Endometrial microvascular endothelial cells (primary cell): ENCODE results near the gene RAB17. TPM values are rescaled to one million over a fixed set of nuclear protein-coding genes. Genes with fewer than 3 reads are reported as not detected.

ENCODE experiments used
- in situ Hi-C: cut with HindIII; loops from 2 replicates; pipeline ENCODE4 v1.10.0; 2017; ENCODE audit warnings: low sequenced_read_pairs, low pct_unique_long_range_greater_than_20kb; ENCODE audit errors: inconsistent ontology term
- total RNA-seq: library from RNA; depleted of rRNA; stranded (reverse); fragments of >200 nt; gene quantifications from one replicate; pipeline ENCODE4 v1.2.3, GENCODE V29; 2015; ENCODE audit errors: inconsistent ontology term

Gene RAB17
- total RNA-seq, 1 donor from 2014 or later, result not detected

- in situ Hi-C loops, result no loop called here
Measured at GRCh38 chr2:237549216-237549615, 41.3 kb downstream of the RAB17 start.

GRCh38 chr2:237547841-237548416, 42.6 kb downstream of the RAB17 start:
- in situ Hi-C loops, result no loop called here

GRCh38 chr2:237546876-237547395, 43.6 kb downstream of the RAB17 start:
- in situ Hi-C loops, result no loop called here

- in situ Hi-C loops, result no loop called here
Measured at GRCh38 chr2:237546040-237546875, 44.3 kb downstream of the RAB17 start.

- in situ Hi-C loops, result no loop called here
Measured at GRCh38 chr2:237542001-237542704, 48.4 kb downstream of the RAB17 start.

- in situ Hi-C loops, result no loop called here
Measured at GRCh38 chr2:237541243-237541642, 49.3 kb downstream of the RAB17 start.

- in situ Hi-C loops, result no loop called here
Measured at GRCh38 chr2:237540823-237541222, 49.7 kb downstream of the RAB17 start.

- in situ Hi-C loops, result no loop called here
Measured at GRCh38 chr2:237540223-237540775, 50.2 kb downstream of the RAB17 start.

- in situ Hi-C loops, result no loop called here
Measured at GRCh38 chr2:237539681-237540080, 50.9 kb downstream of the RAB17 start.

GRCh38 chr2:237538901-237539300, 51.6 kb downstream of the RAB17 start:
- in situ Hi-C loops, result no loop called here

- in situ Hi-C loops, result no loop called here
Measured at GRCh38 chr2:237538001-237538720, 52.4 kb downstream of the RAB17 start.

- in situ Hi-C loops, result no loop called here
Measured at GRCh38 chr2:237536617-237537016, 53.9 kb downstream of the RAB17 start.

GRCh38 chr2:237536083-237536415, 54.5 kb downstream of the RAB17 start:
- in situ Hi-C loops, result no loop called here

- in situ Hi-C loops, result no loop called here
Measured at GRCh38 chr2:237535385-237536082, 55.0 kb downstream of the RAB17 start.

- in situ Hi-C loops, result no loop called here
Measured at GRCh38 chr2:237534380-237534779, 56.2 kb downstream of the RAB17 start.

- in situ Hi-C loops, result no loop called here
Measured at GRCh38 chr2:237533668-237534161, 56.8 kb downstream of the RAB17 start.

- in situ Hi-C loops, result no loop called here
Measured at GRCh38 chr2:237532160-237532559, 58.4 kb downstream of the RAB17 start.
